ENCODE measurements around the gene ERCC3. TPM values are rescaled to one million over a fixed set of nuclear protein-coding genes. Genes with fewer than 3 reads are reported as not detected.
A peak's percentile ranks its signal among the peaks of the same experiment; 100 is the strongest.

Gene ERCC3
- total RNA-seq = 35.2 to 41.8 TPM (median 37.5 TPM) in 3 replicates
- long read RNA-seq, transcript ERCC3-201 (15 exons, 2,750 nt) = major isoform, 52 of 73 reads
- long read RNA-seq, partial matches to known transcripts = 3 of 73 reads
- long read RNA-seq, other reads (novel, unspliced or antisense) = 15 of 73 reads

DNA sequence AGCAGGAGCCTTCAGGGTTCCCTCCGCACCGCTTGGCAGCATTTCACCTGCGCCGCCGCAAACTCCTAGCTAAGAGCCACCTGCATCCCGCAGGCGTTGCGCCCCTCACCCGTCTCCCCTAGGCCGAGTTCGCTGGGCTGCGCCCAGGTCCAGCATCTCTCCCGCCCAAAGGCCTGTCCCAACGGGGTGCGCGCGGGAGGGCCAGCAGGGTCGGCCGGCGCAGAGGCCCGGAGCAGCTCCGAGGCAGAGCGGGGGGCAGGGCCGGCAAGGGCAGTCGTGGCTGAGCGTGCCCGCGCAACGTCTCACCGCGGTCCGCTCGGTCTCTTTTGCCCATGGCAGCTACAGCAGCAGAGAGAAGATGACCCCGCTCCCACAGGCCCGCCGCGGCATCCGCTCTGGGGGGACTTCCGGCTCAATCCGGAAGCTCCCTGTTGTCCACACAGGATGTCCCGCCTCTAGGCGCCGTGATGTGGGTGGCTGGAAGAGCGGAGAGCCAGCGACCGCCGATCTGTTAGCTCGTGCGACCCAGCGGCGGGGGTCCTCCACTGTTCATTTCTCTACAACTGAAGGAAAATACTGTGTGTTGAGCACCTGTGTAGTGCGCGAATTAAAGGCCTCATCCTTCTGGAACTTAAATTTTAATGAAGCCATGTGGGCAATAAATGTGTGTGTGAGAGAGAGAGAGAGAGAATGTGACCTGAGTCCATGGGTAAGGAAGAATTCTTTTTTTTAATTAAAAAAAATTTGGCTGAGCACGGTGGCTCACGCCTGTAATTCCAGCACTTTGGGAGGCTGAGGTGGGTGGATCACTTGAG is at the start of gene ERCC3:
Gene ERCC3, minus strand, starts transcription at position 397 of the 815 bp plus-strand sequence. Its CDS starts 63 bp downstream, at position 334.
- TF ChIP-seq, protein P1, sequence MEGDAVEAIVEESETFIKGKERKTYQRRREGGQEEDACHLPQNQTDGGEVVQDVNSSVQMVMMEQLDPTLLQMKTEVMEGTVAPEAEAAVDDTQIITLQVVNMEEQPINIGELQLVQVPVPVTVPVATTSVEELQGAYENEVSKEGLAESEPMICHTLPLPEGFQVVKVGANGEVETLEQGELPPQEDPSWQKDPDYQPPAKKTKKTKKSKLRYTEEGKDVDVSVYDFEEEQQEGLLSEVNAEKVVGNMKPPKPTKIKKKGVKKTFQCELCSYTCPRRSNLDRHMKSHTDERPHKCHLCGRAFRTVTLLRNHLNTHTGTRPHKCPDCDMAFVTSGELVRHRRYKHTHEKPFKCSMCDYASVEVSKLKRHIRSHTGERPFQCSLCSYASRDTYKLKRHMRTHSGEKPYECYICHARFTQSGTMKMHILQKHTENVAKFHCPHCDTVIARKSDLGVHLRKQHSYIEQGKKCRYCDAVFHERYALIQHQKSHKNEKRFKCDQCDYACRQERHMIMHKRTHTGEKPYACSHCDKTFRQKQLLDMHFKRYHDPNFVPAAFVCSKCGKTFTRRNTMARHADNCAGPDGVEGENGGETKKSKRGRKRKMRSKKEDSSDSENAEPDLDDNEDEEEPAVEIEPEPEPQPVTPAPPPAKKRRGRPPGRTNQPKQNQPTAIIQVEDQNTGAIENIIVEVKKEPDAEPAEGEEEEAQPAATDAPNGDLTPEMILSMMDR (IDR thresholded peaks at IDR 0.05) = no peak
- Mint-ChIP-seq H3K4me1 (ENCODE audit: low read depth) (peaks cover 22% of the 10 kb centered on the region), H3K36me3 (ENCODE audit: low read depth) (peaks cover 15% of the 10 kb centered on the region), H3K4me3 (ENCODE audit: unreplicated experiment) (peak within 1 kb of the TSS; percentile 99), H3K27ac (ENCODE audit: unreplicated experiment) (peak within 1 kb of the TSS; percentile 95), H3K27me3 (ENCODE audit: low read depth) (no peaks in the 10 kb centered on the region), H3K9me3 (ENCODE audit: low read depth) (no peaks in the 10 kb centered on the region)
- DNase-seq (ENCODE audit: low spot score) = peak; percentile 96

DNA sequence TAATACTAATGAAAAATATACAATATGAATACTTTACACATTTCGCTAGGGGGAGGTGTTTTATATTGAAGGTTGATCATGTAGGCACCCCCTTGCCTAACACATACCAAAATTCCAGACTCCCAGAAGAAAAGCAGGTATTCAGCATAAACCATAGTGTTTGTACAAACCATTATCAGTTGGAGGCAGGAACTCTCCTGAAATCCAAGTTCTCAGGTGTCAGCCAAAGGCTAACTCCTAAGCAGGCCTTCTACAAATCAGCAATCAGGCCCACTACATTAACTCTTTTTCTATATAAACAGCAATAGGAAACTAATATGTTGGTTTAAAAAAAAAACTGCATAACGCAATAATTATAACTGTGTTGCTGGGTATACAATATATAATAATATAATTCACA is 49.3 kb upstream of the ERCC3 start:
- Mint-ChIP-seq H3K4me3 (ENCODE audit: unreplicated experiment) (no peak overlapping the region), H3K9me3 (ENCODE audit: low read depth) (no peaks in the 10 kb centered on the region), H3K27ac (ENCODE audit: unreplicated experiment) (no peak overlapping the region), H3K36me3 (ENCODE audit: low read depth) (peaks cover 8% of the 10 kb centered on the region), H3K27me3 (ENCODE audit: low read depth) (no peaks in the 10 kb centered on the region), H3K4me1 (ENCODE audit: low read depth) (peaks cover 35% of the 10 kb centered on the region)
- DNase-seq (ENCODE audit: low spot score) = no peak
- TF ChIP-seq, protein P1 (IDR thresholded peaks at IDR 0.05) = no peak

DNA sequence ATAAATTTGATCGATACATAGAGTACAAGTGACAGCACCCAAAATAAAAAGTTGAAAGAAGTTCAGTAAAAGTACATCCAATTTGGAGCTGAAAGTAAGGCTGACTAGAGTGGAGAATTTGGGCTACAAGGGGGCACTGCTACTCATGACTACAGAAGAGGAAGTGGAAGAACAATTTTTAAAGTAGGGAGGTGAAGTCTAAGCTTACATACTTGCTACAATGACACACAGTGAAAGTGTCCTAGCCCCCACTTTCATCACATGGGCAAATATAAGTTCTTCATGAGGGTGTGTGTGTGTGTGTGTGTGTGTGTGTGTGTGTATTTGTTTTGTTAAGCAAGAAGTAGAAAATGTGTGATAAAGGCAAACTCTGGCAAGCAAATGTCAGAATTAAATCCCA is 48.2 kb upstream of the ERCC3 start:
- no peaks in the 10 kb centered on the region for H3K27me3 Mint-ChIP-seq (ENCODE audit: low read depth)
- no peak overlapping the region for H3K4me3 Mint-ChIP-seq (ENCODE audit: unreplicated experiment)
- TF ChIP-seq, protein P1 (IDR thresholded peaks at IDR 0.05) = no peak
- no peak for DNase-seq (ENCODE audit: low spot score)
- H3K4me1 Mint-ChIP-seq (ENCODE audit: low read depth) = peaks cover 30% of the 10 kb centered on the region
- peaks cover 8% of the 10 kb centered on the region for H3K36me3 Mint-ChIP-seq (ENCODE audit: low read depth)
- no peaks in the 10 kb centered on the region for H3K9me3 Mint-ChIP-seq (ENCODE audit: low read depth)
- H3K27ac Mint-ChIP-seq (ENCODE audit: unreplicated experiment) = peak overlapping the region; percentile 45

DNA sequence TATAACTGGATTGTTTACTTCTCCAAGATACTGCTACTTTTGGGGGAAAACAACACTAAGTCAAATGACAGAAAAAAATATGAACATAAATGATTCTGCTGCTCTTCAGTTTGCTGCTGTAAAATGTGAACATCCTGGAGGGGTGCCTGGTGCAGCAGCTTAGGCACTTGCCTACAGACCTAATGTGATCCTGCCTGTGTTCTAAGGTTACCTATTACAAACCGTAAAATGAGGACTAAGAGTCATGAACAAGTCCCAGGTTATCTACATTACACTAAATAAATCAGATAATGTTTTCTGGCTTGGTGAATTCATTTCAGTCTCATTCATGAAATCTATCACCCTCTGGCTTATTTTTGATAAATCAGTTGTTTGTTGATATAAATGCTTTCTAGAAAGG is 38.4 kb upstream of the ERCC3 start:
- no peaks in the 10 kb centered on the region for H3K27me3 Mint-ChIP-seq (ENCODE audit: low read depth)
- H3K4me1 Mint-ChIP-seq (ENCODE audit: low read depth) = peaks cover 16% of the 10 kb centered on the region
- H3K4me3 Mint-ChIP-seq (ENCODE audit: unreplicated experiment) = no peak overlapping the region
- no peaks in the 10 kb centered on the region for H3K9me3 Mint-ChIP-seq (ENCODE audit: low read depth)
- TF ChIP-seq, protein P1 (IDR thresholded peaks at IDR 0.05) = no peak
- H3K36me3 Mint-ChIP-seq (ENCODE audit: low read depth) = peaks cover 9% of the 10 kb centered on the region
- no peak overlapping the region for H3K27ac Mint-ChIP-seq (ENCODE audit: unreplicated experiment)
- no peak for DNase-seq (ENCODE audit: low spot score)

DNA sequence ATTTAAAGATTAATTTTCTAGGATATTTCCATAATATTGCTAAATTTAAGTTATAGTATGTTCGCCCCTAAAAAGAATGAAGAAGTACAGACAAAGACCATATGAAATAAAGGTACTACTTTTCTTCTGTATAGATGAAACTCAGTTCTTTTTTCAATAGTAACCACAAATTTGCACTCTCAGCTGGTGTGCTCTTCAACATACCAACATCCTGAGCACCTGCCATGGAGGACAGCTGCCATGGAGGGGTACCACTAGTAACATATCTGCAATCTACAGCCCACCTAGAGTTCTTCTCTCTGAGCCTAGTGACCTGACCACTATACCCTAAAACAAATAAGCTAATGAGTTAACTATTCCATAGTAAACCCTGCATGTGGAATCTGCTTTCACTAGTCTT is 36.8 kb upstream of the ERCC3 start:
- H3K9me3 Mint-ChIP-seq (ENCODE audit: low read depth) = no peaks in the 10 kb centered on the region
- TF ChIP-seq, protein P1 (IDR thresholded peaks at IDR 0.05) = no peak
- no peak overlapping the region for H3K27ac Mint-ChIP-seq (ENCODE audit: unreplicated experiment)
- peaks cover 9% of the 10 kb centered on the region for H3K36me3 Mint-ChIP-seq (ENCODE audit: low read depth)
- H3K4me3 Mint-ChIP-seq (ENCODE audit: unreplicated experiment) = no peak overlapping the region
- peaks cover 13% of the 10 kb centered on the region for H3K4me1 Mint-ChIP-seq (ENCODE audit: low read depth)
- no peak for DNase-seq (ENCODE audit: low spot score)
- H3K27me3 Mint-ChIP-seq (ENCODE audit: low read depth) = no peaks in the 10 kb centered on the region

Measured in chondrocyte (in vitro differentiated cells).